IMR-90 (cell line): ENCODE measurements around the gene NDST1. TPM values are rescaled to one million over a fixed set of nuclear protein-coding genes. Genes with fewer than 3 reads are reported as not detected.
A peak's percentile ranks its signal among the peaks of the same experiment; 100 is the strongest.

Experiments used
- ATAC-seq: fragments of 200-7000 bp; cut with Tn5 transposase; 2 replicates; pipeline ENCODE4 v1.9.1; 2020; ENCODE audit warnings: low read depth, mild to moderate bottlenecking, moderate library complexity
- BruUV-seq: library from RNA; stranded (reverse); fragments of 400-500 nt; replicated peaks from 2 replicates; lab custom pipeline; 2021; lab: Mats Ljungman, UMichigan
- CTCF ChIA-PET: fragments of 300-600 bp; formaldehyde crosslinking; extraction: SDS; loops from one replicate; lab custom pipeline; 2021; ENCODE audit warnings: antibody characterized with exemption; lab: Yijun Ruan, JAX
- POLR2A ChIA-PET: fragments of 300-600 bp; sonication (Branson Sonifier 250); formaldehyde crosslinking; loops from one replicate; lab custom pipeline; 2022; ENCODE audit warnings: antibody characterized with exemption; ENCODE audit not compliant: unreplicated experiment; lab: Charles Lee
- DNase-seq: peaks from one replicate; pipeline ENCODE4 v3.0.0; 2013
- H2AFZ ChIP-seq: replicated peaks from 2 replicates; pipeline ENCODE3; 2013; ENCODE audit warnings: low read length, mild to moderate bottlenecking; ENCODE audit not compliant: poor library complexity
- H2AK5ac ChIP-seq: 2 replicates; pipeline ENCODE4 v1.6.1; 2013; ENCODE audit warnings: low read depth, low read length, inconsistent platforms
- H2AK9ac ChIP-seq: replicated peaks from 2 replicates; pipeline ENCODE3; 2013; ENCODE audit warnings: mild to moderate bottlenecking, low read depth, low read length, moderate library complexity; ENCODE audit not compliant: poor library complexity
- H2BK120ac ChIP-seq: 2 replicates; pipeline ENCODE4 v1.6.1; 2013; ENCODE audit warnings: low read depth, low read length, inconsistent platforms
- H2BK15ac ChIP-seq: 3 replicates; pipeline ENCODE4 v1.6.1; 2013; ENCODE audit warnings: low read depth, low read length, inconsistent platforms
- H2BK20ac ChIP-seq: 2 replicates; pipeline ENCODE4 v1.6.1; 2013; ENCODE audit warnings: low read depth, mild to moderate bottlenecking, inconsistent platforms, low read length, moderate library complexity
- H2BK5ac ChIP-seq: 2 replicates; pipeline ENCODE4 v1.6.1; 2013; ENCODE audit warnings: mild to moderate bottlenecking, low read depth, low read length, inconsistent platforms; ENCODE audit not compliant: poor library complexity, severe bottlenecking
- H3K14ac ChIP-seq: replicated peaks from 2 replicates; pipeline ENCODE4 v1.6.1; 2013; ENCODE audit warnings: low read depth, low read length, inconsistent platforms
- H3K18ac ChIP-seq: 2 replicates; pipeline ENCODE4 v1.6.1; 2013; ENCODE audit warnings: low read depth, low read length, control low read depth
- H3K23ac ChIP-seq: 2 replicates; pipeline ENCODE4 v1.6.1; 2013; ENCODE audit warnings: low read depth, low read length, inconsistent platforms
- H3K27ac ChIP-seq: 2 replicates; pipeline ENCODE4 v1.5.1; 2013; ENCODE audit warnings: mild to moderate bottlenecking, control low read depth, low read length; ENCODE audit not compliant: insufficient read depth
- H3K27me3 ChIP-seq: 2 replicates; pipeline ENCODE4 v1.6.1; 2013; ENCODE audit warnings: low read length; ENCODE audit not compliant: control insufficient read depth, insufficient read depth
- H3K36me3 ChIP-seq: 2 replicates; pipeline ENCODE4 v1.6.1; 2013; ENCODE audit warnings: low read length, mixed read lengths; ENCODE audit not compliant: control insufficient read depth, insufficient read depth
- H3K4ac ChIP-seq: 2 replicates; pipeline ENCODE4 v1.6.1; 2013; ENCODE audit warnings: low read depth, low read length, inconsistent platforms
- H3K4me1 ChIP-seq: 2 replicates; pipeline ENCODE4 v1.6.1; 2013; ENCODE audit warnings: low read length, mixed read lengths; ENCODE audit not compliant: control insufficient read depth, insufficient read depth
- H3K4me2 ChIP-seq: 2 replicates; pipeline ENCODE4 v1.6.1; 2013; ENCODE audit warnings: low read depth, mild to moderate bottlenecking, control low read depth, low read length, moderate library complexity
- H3K4me3 ChIP-seq: 2 replicates; pipeline ENCODE4 v1.5.1; 2013; ENCODE audit warnings: low read depth, mild to moderate bottlenecking, control low read depth, low read length, moderate library complexity; ENCODE audit not compliant: insufficient read depth
- H3K56ac ChIP-seq: 2 replicates; pipeline ENCODE4 v1.6.1; 2013; ENCODE audit warnings: low read length, inconsistent platforms; ENCODE audit not compliant: insufficient read depth; ENCODE audit errors: extremely low read depth
- H3K79me1 ChIP-seq, 2 experiments: 2 replicates each; pipeline ENCODE4 v1.6.1; 2013; ENCODE audit warnings: low read length in 2 of 2, inconsistent platforms in 1 of 2, low read depth in 1 of 2
- H3K9ac ChIP-seq: 2 replicates; pipeline ENCODE4 v1.6.1; 2013; ENCODE audit warnings: low read depth, low read length, control low read depth
- H3K9me1 ChIP-seq: 2 replicates; pipeline ENCODE4 v1.6.1; 2013; ENCODE audit warnings: low read length, inconsistent platforms; ENCODE audit not compliant: insufficient read depth
- H3K9me3 ChIP-seq: 2 replicates; pipeline ENCODE4 v1.6.1; 2013; ENCODE audit warnings: low read length; ENCODE audit not compliant: control insufficient read depth, insufficient read depth
- H4K20me1 ChIP-seq: 2 replicates; pipeline ENCODE4 v1.6.1; 2013; ENCODE audit warnings: low read length, inconsistent platforms; ENCODE audit not compliant: insufficient read depth
- H4K5ac ChIP-seq: 2 replicates; pipeline ENCODE4 v1.6.1; 2013; ENCODE audit warnings: mild to moderate bottlenecking, low read depth, low read length, control low read depth
- H4K8ac ChIP-seq, 2 experiments: 2 replicates each; pipeline ENCODE4 v1.6.1; 2013; ENCODE audit warnings: low read depth in 2 of 2, low read length in 2 of 2, control low read depth in 1 of 2, inconsistent platforms in 1 of 2
- H4K91ac ChIP-seq: 2 replicates; pipeline ENCODE4 v1.6.1; 2013; ENCODE audit warnings: low read depth, low read length, inconsistent platforms; ENCODE audit not compliant: insufficient read depth
- BHLHE40 ChIP-seq: fragments of 150-350 bp; IDR thresholded peaks from 2 replicates; pipeline ENCODE4 v1.6.1; 2016; ENCODE audit warnings: mild to moderate bottlenecking, low read depth, low read length
- MAZ ChIP-seq: IDR thresholded peaks from 2 replicates; pipeline ENCODE4 v1.6.1; 2012; ENCODE audit warnings: low read depth, mild to moderate bottlenecking, low read length, improper control_type of control experiment, moderate library complexity, borderline replicate concordance
- RFX5 ChIP-seq: IDR thresholded peaks from 2 replicates; pipeline ENCODE4 v1.8.0; 2012; ENCODE audit warnings: low read depth, mild to moderate bottlenecking, low read length, moderate library complexity
- WGBS, 2 experiments: methylation state at CpG; one replicate each; pipeline versions ENCODE4 v1.1.5 to v1.1.7; 2013; ENCODE audit warnings: missing lambda C conversion rate in 2 of 2; ENCODE audit not compliant: insufficient read length in 1 of 2; ENCODE audit errors: extremely low coverage in 2 of 2; 5-methylcytosine and 5-hydroxymethylcytosine counted together
- dilution Hi-C: fragments of 300-500 bp; cut with HindIII; formaldehyde crosslinking; loops from one replicate; pipeline ENCODE4 v1.14.3; 2018; ENCODE audit warnings: low sequenced_read_pairs; ENCODE audit not compliant: unreplicated experiment
- in situ Hi-C: fragments of 300-500 bp; cut with MboI; formaldehyde crosslinking; loops from 3 replicates; pipeline ENCODE4 v1.14.3; 2019; ENCODE audit warnings: low sequenced_read_pairs, inconsistent platforms, mixed read lengths
- intact Hi-C: fragments of 100-400 bp; cut with micrococcal nuclease; formaldehyde crosslinking; loops from 2 replicates; pipeline ENCODE4 v1.10.0; 2022
- polyA plus RNA-seq, 3 experiments: library from polyadenylated mRNA; depleted of rRNA; stranded (reverse); fragments of >200 nt; gene quantifications; 2 replicates each; pipeline ENCODE4 v1.2.3, GENCODE V29; 2012; ENCODE audit warnings: low replicate concordance in 1 of 3
- total RNA-seq: library from RNA; depleted of rRNA; stranded (reverse); fragments of >200 nt; gene quantifications from 2 replicates; pipeline ENCODE4 v1.2.3, GENCODE V29; 2012

Gene NDST1
- total and polyA plus RNA-seq, 2 of the 4 experiments (the other 2 are of a cell fraction): 30.5 to 80.4 TPM

- Histone ChIP-seq H3K36me3 (no peaks in the 10 kb centered on the region), H3K9ac (no peak overlapping the region), H2AK5ac (no peak overlapping the region), H3K27me3 (no peaks in the 10 kb centered on the region; the same call in 1 of the 2 replicates), H3K9me1 (no peaks in the 10 kb centered on the region), H3K14ac (no peak overlapping the region), H3K27ac (no peak overlapping the region), H3K79me1 (no peaks in the 10 kb centered on the region), H4K5ac (no peak overlapping the region), H2BK20ac (no peak overlapping the region), H2BK5ac (no peak overlapping the region), H2BK120ac (no peak overlapping the region), H3K4me3 (no peak overlapping the region), H3K4me1 (peaks cover 7% of the 10 kb centered on the region), H4K20me1 (no peaks in the 10 kb centered on the region), H2AK9ac (no peak overlapping the region), H3K56ac (no peak overlapping the region), H4K8ac (no peak overlapping the region), H3K4ac (no peak overlapping the region), H4K91ac (0 out of 2 replicates have a peak overlapping the region, but pooled peaks have one; percentile 11), H2AFZ (no peak overlapping the region), H3K18ac (no peak overlapping the region), H3K4me2 (no peak overlapping the region), H3K23ac (no peak overlapping the region), H3K9me3 (no peaks in the 10 kb centered on the region), H2BK15ac (no peak overlapping the region)
- BruUV-seq: no TSS peak
- dilution Hi-C loops (no loop called here), in situ Hi-C loops (no loop called here), intact Hi-C loops (no loop called here)
- DNase-seq (no peak), ATAC-seq (no peak)
- ChIA-PET POLR2A (no interaction called here), CTCF (no interaction called here)
- TF ChIP-seq MAZ: no peak
- TF ChIP-seq BHLHE40: no peak
- TF ChIP-seq RFX5: no peak
- 83% methylated on average over 2 of the region's 5 CpGs; no CpG with 5 or more reads in 1 of the 2 experiments for WGBS, 2 experiments
These were observed 91.3 kb downstream of the NDST1 start for GRCh38 chr5:150599281-150599680.
